Mesodermal cell (in vitro differentiated cells): ENCODE data around the gene MELTF.

Experiments used
- H3K27ac ChIP-seq: 2 replicates; pipeline ENCODE4 v1.7.0; 2013; ENCODE audit warnings: mild to moderate bottlenecking, low read depth, low read length, moderate library complexity; ENCODE audit not compliant: severe bottlenecking
- H3K36me3 ChIP-seq: 2 replicates; pipeline ENCODE4 v1.7.1; 2013; ENCODE audit warnings: mild to moderate bottlenecking, low read length, moderate library complexity; ENCODE audit not compliant: control insufficient read depth, insufficient read depth
- H3K4me1 ChIP-seq: one replicate; pipeline ENCODE4 v1.7.1; 2013; ENCODE audit warnings: mild to moderate bottlenecking, low read length; ENCODE audit not compliant: insufficient read depth, control insufficient read depth, poor library complexity, severe bottlenecking
- H3K4me3 ChIP-seq: 2 replicates; pipeline ENCODE4 v1.7.0; 2013; ENCODE audit warnings: low read length, control low read depth, mild to moderate bottlenecking; ENCODE audit not compliant: insufficient read depth, poor library complexity, severe bottlenecking; ENCODE audit errors: extremely low read depth
- H3K9me3 ChIP-seq: 2 replicates; pipeline ENCODE4 v1.7.1; 2013; ENCODE audit warnings: mild to moderate bottlenecking, low read length, moderate library complexity; ENCODE audit not compliant: control insufficient read depth
- WGBS, 2 experiments: methylation state at CpG; one replicate each; pipeline ENCODE4 v1.1.5; 2013; ENCODE audit warnings: missing lambda C conversion rate in 2 of 2; ENCODE audit not compliant: insufficient coverage in 2 of 2; 5-methylcytosine and 5-hydroxymethylcytosine counted together

Gene MELTF

DNA sequence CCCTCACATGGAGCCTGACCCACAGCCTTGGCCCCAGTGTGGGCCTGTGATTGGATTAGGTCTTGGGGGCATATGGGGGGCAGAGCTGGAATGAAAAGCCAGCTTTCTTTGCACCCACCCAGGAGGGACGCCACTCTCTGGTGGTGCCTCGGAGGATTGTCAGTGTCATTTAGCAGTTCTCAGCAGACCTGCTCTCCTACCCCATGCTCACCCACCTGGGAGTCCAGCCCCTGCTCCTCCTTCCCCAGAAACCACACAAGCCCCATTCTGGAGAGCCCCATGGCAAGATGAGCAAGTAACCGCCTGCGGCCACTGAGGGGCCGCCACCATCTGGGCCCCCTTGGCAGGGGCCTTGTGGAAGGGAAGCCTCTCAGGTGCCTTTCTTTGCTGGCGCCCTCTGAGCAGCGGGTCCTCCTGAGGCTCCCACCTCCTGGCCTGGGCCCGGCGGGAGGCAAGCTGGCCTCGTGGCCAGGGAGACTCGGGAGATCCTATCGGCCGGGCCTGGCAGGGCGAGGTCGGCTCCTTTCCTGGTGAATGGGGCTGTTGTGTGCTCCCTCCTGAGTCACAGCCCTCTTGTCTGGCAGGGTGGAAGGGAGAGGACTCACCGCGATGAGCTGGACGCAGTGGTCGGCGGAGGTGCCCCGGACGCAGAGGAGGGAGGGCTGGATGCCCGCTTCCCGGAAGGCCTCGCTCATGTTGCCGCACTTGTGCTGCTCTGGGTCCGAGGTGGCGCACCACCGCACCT, 2.3 kb downstream of the MELTF start:
- Histone ChIP-seq H3K4me1 (peaks cover 36% of the 10 kb centered on the region), H3K27ac (no peak overlapping the region), H3K36me3 (no peaks in the 10 kb centered on the region), H3K4me3 (no peak overlapping the region), H3K9me3 (no peaks in the 10 kb centered on the region)
- 88 to 95% methylated on average over 26 of the region's 29 CpGs for WGBS, 2 experiments

DNA sequence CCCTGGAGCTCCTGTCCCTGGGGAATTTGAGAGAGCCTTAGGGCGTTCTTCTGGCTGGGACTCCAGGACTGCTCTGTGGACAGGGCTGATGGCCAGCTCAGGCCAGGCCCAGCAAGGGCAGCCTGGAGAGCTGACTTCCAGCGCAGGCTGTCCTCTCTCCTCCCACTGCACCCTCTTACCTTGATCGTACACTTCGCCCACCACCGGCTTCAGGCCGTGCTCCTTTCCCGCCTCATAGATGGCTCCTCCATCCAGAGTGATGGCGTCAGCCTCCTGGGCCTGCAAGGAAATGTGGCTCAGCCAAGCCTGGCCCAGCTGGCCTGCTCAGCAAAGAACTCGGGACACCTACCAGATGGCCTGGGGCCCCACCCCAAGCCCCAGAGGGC, 3.1 kb downstream of the MELTF start:
- Histone ChIP-seq H3K9me3 (no peaks in the 10 kb centered on the region), H3K4me3 (no peak overlapping the region), H3K27ac (no peak overlapping the region), H3K36me3 (no peaks in the 10 kb centered on the region), H3K4me1 (peaks cover 29% of the 10 kb centered on the region)
- WGBS, 2 experiments = 95 to 99% methylated on average over 7 to 8 of the region's 9 CpGs

DNA sequence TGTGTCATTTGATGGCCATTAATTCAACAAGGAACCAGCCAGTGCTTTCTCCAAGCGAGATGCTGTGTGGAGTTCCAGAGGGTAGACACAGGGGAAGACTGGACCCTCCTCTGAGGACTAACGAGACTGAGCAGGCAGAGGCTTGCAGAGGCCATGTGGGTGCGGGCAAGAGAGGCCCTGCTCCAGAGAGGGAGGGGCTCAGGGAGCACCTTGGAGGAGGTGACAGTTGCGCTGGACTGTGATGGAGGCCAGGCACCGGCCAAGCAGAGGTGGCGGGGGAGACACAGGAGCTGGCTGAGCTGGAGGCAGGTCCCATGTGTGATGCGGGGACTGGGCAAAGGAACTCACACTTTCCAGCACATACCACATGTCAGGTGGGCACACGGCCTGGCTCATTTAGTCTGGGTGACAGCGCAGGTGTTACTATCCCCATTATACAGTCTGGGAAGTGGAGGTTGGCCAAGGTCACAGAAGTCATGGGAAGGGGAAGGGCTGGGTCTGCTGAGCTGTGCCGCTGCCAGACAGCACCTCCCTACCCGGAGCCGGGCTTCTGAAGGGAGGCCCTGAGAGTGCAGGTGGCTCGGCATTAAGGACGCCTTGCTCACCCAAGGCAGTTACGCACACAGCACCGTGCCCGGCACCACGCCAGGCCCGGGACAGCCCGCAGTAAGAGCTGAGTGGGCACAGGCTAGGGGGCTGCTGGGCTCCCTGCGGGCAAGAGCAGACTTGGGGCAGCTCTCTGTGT, 3.7 kb downstream of the MELTF start:
- H3K36me3 ChIP-seq = no peaks in the 10 kb centered on the region
- H3K4me3 ChIP-seq = no peak overlapping the region
- no peak overlapping the region for H3K27ac ChIP-seq
- peaks cover 24% of the 10 kb centered on the region for H3K4me1 ChIP-seq
- H3K9me3 ChIP-seq = no peaks in the 10 kb centered on the region
- WGBS, 2 experiments = 97 to 98% methylated on average over 8 to 21 of the region's 21 CpGs

DNA sequence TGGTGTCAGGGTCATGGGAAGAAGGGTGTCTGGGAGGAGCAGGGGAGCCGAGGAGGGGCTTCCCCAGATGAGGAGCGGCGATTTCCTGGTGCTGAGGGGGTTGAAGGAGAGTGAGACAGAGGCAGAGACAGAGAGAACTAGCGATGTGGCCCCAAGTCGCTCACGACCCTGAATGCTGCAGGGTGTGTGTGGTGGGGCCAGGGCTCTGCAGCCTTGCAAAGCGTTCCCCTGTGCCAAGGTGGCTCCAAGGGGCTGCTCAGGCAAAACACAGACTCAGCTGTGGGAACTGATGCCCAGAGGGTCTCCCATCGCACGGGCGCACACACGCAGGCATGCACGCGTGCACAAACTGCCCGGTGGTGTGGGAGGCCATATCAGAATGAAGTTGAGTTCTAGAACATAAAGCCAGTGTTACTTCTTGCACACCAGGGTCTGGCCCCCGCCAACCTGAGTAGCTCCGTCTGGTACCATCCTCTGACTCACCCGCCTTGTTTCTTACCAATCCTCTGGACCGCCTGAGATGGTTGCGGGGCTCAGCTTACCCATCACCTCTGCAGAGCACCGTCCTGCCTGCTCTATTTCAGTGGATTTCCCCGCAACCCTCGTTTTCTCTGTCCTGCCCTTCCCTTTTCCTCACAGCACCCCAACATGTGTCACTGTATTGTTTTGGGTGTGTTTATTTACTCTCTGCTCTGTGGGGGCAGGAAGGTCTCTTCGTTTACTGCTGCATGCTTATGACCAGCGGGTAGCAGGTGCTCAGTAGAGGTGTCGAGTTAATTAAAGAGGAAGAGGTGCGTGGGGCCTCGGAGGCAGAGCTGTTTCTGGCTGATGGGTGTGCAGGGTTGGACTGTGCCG, 4.5 kb downstream of the MELTF start:
- no peak overlapping the region for H3K27ac ChIP-seq
- 95 to 96% methylated on average over 23 to 26 of the region's 28 CpGs for WGBS, 2 experiments
- no peak overlapping the region for H3K4me3 ChIP-seq

DNA sequence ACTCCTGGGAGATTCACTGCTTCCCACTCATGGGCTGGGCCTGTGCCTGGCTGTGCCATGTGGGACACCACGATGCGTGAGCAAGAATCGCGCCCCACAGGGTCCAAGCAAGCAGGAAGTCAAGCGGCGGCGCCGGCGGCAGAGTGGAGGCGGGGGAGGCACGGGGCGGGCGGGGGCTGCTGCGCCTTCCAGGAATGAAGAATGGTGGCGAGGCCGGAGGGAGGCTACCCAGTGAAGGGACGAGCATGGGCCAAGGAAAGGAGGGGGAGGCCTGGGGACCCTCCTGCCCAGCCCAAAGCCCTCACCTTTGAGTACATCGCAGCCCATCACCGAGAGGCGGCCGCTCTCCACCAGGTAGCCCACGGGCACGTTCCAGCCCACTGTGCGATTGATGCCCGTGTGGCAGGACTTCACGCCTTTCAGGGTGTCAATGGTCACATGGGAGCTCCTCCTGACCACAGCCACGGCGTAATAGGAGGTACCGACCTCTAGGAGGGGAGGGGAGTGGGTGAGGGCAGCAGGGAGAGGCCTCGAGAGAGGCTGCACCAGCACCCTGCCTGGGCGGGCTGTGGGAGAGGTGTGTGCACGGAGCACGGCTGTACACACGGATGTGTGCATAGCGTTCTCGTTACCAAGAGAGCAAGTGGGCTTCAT, 5.5 kb downstream of the MELTF start:
- H3K36me3 ChIP-seq = no peaks in the 10 kb centered on the region
- no peaks in the 10 kb centered on the region for H3K9me3 ChIP-seq
- H3K4me3 ChIP-seq = no peak overlapping the region
- 92 to 93% methylated on average over 20 to 35 of the region's 36 CpGs for WGBS, 2 experiments
- H3K4me1 ChIP-seq = peaks cover 19% of the 10 kb centered on the region
- H3K27ac ChIP-seq = no peak overlapping the region

More for the DNA sequence above, 4.5 kb downstream of the MELTF start:
- Histone ChIP-seq H3K36me3 (no peaks in the 10 kb centered on the region), H3K4me1 (peaks cover 17% of the 10 kb centered on the region), H3K9me3 (no peaks in the 10 kb centered on the region)

DNA sequence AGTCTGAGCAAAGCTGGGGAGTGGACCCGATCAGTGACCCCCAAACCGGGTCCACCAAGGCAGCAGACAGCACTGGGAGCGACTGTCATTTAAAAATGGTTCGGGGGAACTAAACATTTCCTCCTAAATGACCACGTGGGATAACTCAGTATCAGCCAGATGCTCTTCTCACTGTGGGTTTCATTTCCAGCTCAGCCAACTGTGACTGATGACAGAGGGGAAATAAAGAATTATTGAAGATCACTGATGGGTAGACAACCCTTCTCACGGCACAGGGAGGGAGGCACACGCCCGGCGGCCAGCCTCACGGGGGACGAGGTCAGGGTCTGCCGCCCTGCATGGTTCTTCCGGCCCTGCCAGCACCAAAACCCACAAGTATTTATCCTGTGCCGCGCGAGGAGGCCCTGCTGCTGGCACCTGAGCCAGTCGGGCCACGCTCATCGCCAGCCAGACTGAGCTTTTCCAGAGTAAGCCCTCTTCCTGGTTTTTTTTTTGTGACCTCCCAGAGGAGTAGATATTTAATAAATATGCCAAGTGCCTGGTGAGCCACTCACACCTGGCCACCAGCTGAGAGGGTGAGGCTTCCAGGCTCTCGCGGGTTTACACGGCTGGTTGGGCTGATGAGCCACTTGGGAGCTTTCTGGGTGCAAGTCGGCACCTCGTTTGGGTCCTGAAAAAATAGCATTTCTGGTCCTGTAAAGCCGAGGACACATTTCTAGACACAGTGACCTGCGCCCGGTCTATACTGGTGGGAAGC, 6.2 kb downstream of the MELTF start:
- Histone ChIP-seq H3K4me1 (peaks cover 21% of the 10 kb centered on the region), H3K36me3 (no peaks in the 10 kb centered on the region), H3K27ac (no peak overlapping the region), H3K4me3 (no peak overlapping the region), H3K9me3 (no peaks in the 10 kb centered on the region)
- WGBS, 2 experiments = 80 to 84% methylated on average over 24 of the region's 27 CpGs

DNA sequence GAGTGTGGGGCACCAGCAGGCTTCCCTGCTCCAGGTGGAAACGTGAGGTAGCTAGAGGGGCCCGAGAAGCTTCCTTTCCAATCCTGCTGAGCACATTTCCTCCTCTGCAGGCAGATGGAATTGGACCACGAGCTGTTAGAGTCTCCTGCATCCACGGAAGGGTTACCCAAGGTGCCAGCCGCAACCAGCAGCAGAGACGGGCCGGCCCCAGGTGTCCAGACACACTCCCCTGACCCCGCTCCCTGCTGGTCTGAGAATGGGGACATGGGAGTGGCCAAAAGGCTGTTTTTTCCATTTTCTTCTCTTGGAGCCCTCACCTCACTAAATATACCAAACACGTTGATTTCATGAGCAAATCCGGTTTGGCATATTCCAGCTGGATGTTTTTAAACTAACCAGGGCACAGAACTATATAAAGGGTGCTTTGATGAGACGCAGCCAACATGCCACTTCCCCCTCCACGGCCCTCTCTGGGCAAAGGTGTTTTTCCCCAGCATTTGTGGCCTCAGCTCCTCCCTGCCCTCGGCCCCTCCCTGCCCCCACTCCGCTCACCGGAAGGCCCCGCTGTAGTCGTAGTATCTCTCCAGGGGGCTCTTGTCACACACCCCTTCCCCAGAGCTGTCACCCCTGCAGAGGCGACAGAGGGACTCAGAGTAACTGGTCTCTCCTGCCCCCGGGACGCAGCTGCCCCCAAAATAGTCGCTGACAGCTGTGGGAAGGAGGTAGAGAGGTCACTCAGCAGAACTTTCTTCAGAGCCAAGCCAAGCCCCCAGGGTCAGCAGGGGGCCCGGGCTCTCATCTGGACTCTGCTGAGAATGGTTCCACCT, 7.0 kb downstream of the MELTF start:
- Histone ChIP-seq H3K4me1 (peaks cover 17% of the 10 kb centered on the region), H3K9me3 (no peaks in the 10 kb centered on the region), H3K36me3 (no peaks in the 10 kb centered on the region), H3K4me3 (no peak overlapping the region), H3K27ac (no peak overlapping the region)
- 49% methylated on average over 18 of the region's 22 CpGs for WGBS, 2 experiments

DNA sequence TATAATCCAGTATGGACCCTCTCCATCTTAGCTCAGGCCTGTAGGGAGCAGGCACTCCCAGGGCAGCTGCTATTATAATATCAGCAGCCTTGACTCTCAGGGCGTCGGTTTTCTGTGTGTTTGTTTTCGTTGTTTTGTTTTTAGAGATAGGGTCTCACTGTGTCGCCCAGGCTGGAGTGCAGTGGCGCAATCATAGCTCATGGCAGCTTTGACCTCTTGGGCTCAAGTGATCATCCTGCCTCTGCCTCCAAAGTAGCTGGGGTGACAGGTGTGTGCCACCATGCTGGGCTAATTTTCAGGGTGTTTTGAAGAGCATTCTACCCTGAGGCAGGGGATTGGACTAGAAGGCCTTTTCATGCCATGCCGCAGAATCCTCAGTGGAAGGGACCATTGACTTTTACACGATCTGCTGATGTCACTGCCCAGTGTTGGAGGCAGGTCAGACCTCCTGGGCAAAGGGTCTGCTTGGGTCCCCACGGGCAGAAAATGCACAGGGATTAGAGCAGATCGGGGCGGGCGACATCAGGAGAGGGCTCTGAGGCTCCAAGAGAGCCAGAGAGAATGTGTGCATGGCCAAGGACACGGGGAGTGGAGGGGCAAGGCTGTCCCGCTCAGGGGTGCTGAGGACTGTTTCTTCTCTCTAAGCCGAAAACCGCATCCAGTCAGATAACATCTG, 7.8 kb downstream of the MELTF start:
- H3K36me3 ChIP-seq = no peaks in the 10 kb centered on the region

DNA sequence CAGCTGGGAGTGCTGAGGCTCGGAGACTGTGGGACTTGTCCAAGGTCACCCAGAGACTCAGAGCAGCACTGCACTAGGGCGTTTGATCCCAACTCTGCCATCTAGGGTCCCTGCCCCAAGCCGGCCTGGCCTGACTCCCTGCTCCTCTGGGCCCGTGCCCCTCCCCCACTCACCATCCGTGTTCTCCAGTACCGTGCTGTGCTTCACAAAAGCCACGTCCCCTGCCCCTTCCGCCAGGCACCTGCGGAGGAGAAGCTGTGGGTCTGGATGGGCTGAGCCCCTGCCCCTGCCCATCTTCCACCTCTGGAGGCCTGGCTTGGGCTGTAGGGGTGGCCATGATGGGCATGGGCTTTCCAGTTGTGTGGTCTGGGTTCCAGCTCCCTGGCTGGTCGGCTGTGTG, 8.4 kb downstream of the MELTF start:
- Histone ChIP-seq H3K36me3 (no peaks in the 10 kb centered on the region), H3K9me3 (no peaks in the 10 kb centered on the region), H3K27ac (no peak overlapping the region), H3K4me3 (no peak overlapping the region), H3K4me1 (peaks cover 11% of the 10 kb centered on the region)
- WGBS, 2 experiments = 53 to 83% methylated on average over 3 to 6 of the region's 10 CpGs

More for the DNA sequence above, 7.8 kb downstream of the MELTF start:
- 90 to 91% methylated on average over 13 to 15 of the region's 15 CpGs for WGBS, 2 experiments
- no peak overlapping the region for H3K4me3 ChIP-seq
- H3K4me1 ChIP-seq = peaks cover 11% of the 10 kb centered on the region
- no peak overlapping the region for H3K27ac ChIP-seq
- H3K9me3 ChIP-seq = no peaks in the 10 kb centered on the region
